ENCODE results near the gene MCL1.

- TF ChIP-seq CTCF (IDR thresholded peaks at IDR 0.05; ENCODE audit: low read length) (no peak), EZH2 (IDR thresholded peaks at IDR 0.05; ENCODE audit: borderline replicate concordance, low read length) (no peak)
Observed at GRCh38 chr1:150596976-150597375, 17.6 kb upstream of the MCL1 start.
